Stomach (tissue), 9 donors: ENCODE data around the gene ANTXR2. TPM values are rescaled to one million over a fixed set of nuclear protein-coding genes. Genes with fewer than 3 reads are reported as not detected.

ENCODE experiments used
- DNase-seq, 2 donors: peaks; one replicate each; pipeline versions ENCODE4 v3.0.0 to v3.0.0-alpha.2; 2013 to 2019
- H3K27ac ChIP-seq, 5 donors: fragments of 200-600 bp in 4 of 5; sonication (generic) in 4 of 5; one replicate each; pipeline ENCODE4 v1.5.1; 2013 to 2019; ENCODE audit warnings: mild to moderate bottlenecking in 1 of 5, moderate library complexity in 1 of 5
- H3K27me3 ChIP-seq, 3 donors: fragments of 200-600 bp; sonication (generic); one replicate each; pipeline ENCODE4 v1.5.1; 2017 to 2019; ENCODE audit warnings: mixed run types in 1 of 3
- H3K36me3 ChIP-seq, 4 donors: fragments of 200-600 bp; sonication (generic); 1 replicate in 3 of 4; 2 replicates in 1 of 4; pipeline ENCODE4 v1.5.1; 2016 to 2019
- H3K4me1 ChIP-seq, 4 donors: fragments of 200-600 bp; sonication (generic); one replicate each; pipeline ENCODE4 v1.5.1; 2016 to 2019
- H3K4me3 ChIP-seq, 4 donors: fragments of 200-600 bp; sonication (generic) in 3 of 4; one replicate each; pipeline ENCODE4 v1.5.1; 2016 to 2019; ENCODE audit warnings: mild to moderate bottlenecking in 1 of 4
- H3K9me3 ChIP-seq, 4 donors: fragments of 200-600 bp; sonication (generic); one replicate each; pipeline ENCODE4 v1.5.1; 2016 to 2019
- EP300 ChIP-seq: sonication (generic); formaldehyde crosslinking; IDR thresholded peaks from one replicate; pipeline ENCODE4 v1.6.1; 2017; ENCODE audit warnings: antibody characterized with exemption
- POLR2A ChIP-seq, 4 donors: fragments of 450-650 bp; IDR thresholded peaks; one replicate each; pipeline ENCODE4 v1.6.1; 2016; ENCODE audit warnings: antibody characterized with exemption in 4 of 4, control low read depth in 2 of 4, mild to moderate bottlenecking in 1 of 4, moderate library complexity in 1 of 4
- POLR2AphosphoS5 ChIP-seq, 3 donors: sonication (generic); formaldehyde crosslinking; IDR thresholded peaks; one replicate each; pipeline ENCODE4 v1.6.1; 2016; ENCODE audit warnings: antibody characterized with exemption in 3 of 3
- WGBS, 5 donors: extraction: QIAGEN DNeasy Blood & Tissue Kit in 3 of 5; methylation state at CpG; one replicate each; pipeline versions ENCODE4 v1.1.5 to v1.1.7; 2013 to 2018; 5-methylcytosine and 5-hydroxymethylcytosine counted together
- intact Hi-C: fragments of 100-400 bp; cut with DNase I; formaldehyde crosslinking; loops from one replicate; pipeline ENCODE4 v1.15.1; 2023; ENCODE audit warnings: low total_unique reads
- polyA plus RNA-seq, 3 donors: library from polyadenylated mRNA; stranded (reverse); fragments of 200-250 nt; gene quantifications; one replicate each; pipeline ENCODE4 v1.2.3, GENCODE V29; 2013
- total RNA-seq, 5 donors: library from RNA; depleted of rRNA; stranded (reverse); fragments of >200 nt; gene quantifications; one replicate each; pipeline versions ENCODE4 v1.1.0 to v1.2.3, GENCODE V29; 2014 to 2016
- TF ChIP-seq, protein P1 (sequence below), 7 experiments: fragments of 450-650 bp in 4 of 7; fragments of 200-600 bp in 3 of 7; sonication (generic) in 3 of 7; IDR thresholded peaks; one replicate each; pipeline ENCODE4 v1.5.1; 2016 to 2019; ENCODE audit warnings: antibody characterized with exemption in 7 of 7, control low read depth in 2 of 7, mild to moderate bottlenecking in 1 of 7
- donor health status: healthy with polysubstance abuse.
- donor health status: Bipolar disorder and iron deficiency.
- donor health status: healthy.

The ANTXR2 gene
- total and polyA plus RNA-seq, 8 donors = 8.3 to 116 (median 36.1) TPM

DNA sequence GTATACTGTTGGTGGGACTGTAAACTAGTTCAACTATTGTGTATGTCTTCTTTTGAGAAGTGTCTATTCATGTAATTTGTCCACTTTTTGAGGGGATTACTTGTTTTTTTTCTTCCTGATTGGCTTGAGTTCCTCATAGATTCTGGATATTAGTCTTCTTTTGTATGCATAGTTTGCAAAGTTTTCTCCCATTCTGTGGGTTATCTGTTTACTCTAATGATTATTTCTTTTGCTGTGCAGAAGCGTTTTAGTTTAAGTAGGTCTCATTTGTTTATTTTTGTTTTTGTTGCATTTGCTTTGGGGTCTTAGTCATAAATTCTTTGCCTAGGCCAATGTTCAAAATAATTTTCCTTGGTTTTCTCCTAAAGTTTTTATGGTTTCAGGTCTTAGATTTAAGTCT is 26.6 kb upstream of the ANTXR2 start:
- H3K27me3 ChIP-seq = no peaks in the 10 kb centered on the region

DNA sequence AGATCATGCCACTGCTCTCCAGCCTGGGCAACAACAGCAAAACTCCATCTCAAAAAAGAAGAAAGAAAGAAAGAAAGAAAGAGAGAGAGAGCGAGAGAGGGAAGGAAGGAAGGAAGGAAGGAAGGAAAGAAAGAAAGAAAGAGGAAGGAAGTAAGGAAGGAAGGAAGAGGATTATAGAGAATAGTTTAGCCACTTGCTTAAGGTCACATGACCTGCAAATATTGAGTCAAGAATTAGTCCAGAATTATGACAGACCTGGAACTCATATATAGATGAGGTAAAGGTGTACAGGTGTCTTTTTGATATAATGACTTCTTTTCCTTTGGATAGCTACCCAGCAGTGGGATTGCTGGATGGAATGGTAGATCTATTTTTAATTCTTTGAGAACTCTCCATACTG is 25.6 kb upstream of the ANTXR2 start:
- no peaks in the 10 kb centered on the region for H3K36me3 ChIP-seq
- H3K9me3 ChIP-seq = no peaks in the 10 kb centered on the region
- H3K4me3 ChIP-seq = no peak overlapping the region
- H3K27ac ChIP-seq = no peak overlapping the region
- intact Hi-C loops = no loop called here
- peaks cover 0 to 6% (median 0%) of the 10 kb centered on the region in 4 donors for H3K4me1 ChIP-seq
- no peaks in the 10 kb centered on the region for H3K27me3 ChIP-seq
- WGBS, 5 donors = 75 to 86% (median 81%) methylated on average over 1 of the region's 1 CpG
- DNase-seq = no peak
- TF ChIP-seq EP300 (no peak), POLR2A (IDR thresholded peaks at IDR 0.05) (no peak), POLR2AphosphoS5 (IDR thresholded peaks at IDR 0.05) (no peak)
- TF ChIP-seq, protein P1, sequence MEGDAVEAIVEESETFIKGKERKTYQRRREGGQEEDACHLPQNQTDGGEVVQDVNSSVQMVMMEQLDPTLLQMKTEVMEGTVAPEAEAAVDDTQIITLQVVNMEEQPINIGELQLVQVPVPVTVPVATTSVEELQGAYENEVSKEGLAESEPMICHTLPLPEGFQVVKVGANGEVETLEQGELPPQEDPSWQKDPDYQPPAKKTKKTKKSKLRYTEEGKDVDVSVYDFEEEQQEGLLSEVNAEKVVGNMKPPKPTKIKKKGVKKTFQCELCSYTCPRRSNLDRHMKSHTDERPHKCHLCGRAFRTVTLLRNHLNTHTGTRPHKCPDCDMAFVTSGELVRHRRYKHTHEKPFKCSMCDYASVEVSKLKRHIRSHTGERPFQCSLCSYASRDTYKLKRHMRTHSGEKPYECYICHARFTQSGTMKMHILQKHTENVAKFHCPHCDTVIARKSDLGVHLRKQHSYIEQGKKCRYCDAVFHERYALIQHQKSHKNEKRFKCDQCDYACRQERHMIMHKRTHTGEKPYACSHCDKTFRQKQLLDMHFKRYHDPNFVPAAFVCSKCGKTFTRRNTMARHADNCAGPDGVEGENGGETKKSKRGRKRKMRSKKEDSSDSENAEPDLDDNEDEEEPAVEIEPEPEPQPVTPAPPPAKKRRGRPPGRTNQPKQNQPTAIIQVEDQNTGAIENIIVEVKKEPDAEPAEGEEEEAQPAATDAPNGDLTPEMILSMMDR (IDR thresholded peaks at IDR 0.05) = no peak

More for the DNA sequence above, 26.6 kb upstream of the ANTXR2 start:
- H3K4me3 ChIP-seq = no peak overlapping the region
- H3K27ac ChIP-seq = no peak overlapping the region
- intact Hi-C loops = no loop called here
- TF ChIP-seq POLR2AphosphoS5 (IDR thresholded peaks at IDR 0.05) (no peak), POLR2A (IDR thresholded peaks at IDR 0.05) (no peak), EP300 (no peak)
- TF ChIP-seq, protein P1 (IDR thresholded peaks at IDR 0.05) = no peak
- H3K9me3 ChIP-seq = no peaks in the 10 kb centered on the region
- no peak for DNase-seq
- H3K36me3 ChIP-seq = no peaks in the 10 kb centered on the region
- 36 to 73% (median 50%) methylated on average over 1 of the region's 1 CpG for WGBS, 5 donors
- peaks cover 0 to 6% (median 0%) of the 10 kb centered on the region in 4 donors for H3K4me1 ChIP-seq

DNA sequence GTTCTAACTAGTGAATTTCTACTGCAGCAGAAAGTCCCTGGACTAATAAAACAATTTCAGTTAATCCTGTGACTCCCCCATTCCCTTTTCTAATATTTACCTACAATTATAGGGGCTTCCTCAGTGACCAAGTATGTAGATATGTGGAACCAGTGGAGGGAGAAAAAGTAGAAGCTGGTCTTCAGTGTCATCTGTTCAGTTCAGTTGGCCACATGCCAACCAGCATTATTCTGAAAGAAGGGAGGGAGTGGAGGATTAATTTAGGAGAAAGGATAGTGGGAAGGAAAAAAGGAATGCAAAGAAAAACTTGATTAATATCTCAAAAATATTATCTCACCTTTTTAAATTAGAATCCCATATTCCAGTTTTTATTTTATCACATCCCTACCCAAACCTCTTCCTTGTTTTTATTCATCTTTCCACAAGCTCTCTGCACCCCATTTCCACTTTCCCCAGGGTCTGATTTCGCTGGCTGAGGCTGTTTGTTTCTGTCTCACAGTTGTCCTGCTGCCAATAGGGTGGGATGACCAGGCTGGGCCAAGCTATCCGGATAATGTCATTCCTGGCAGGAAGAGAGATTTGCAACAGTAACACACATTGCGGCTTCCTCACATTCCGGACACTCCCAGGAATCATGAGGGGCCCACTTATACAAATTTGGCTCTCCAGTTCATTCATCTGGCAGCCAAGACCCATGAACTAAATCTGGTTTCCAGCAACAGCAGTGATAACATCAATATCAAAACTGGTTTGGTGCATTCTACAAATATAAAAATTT is 24.6 kb upstream of the ANTXR2 start:
- no peak overlapping the region for H3K27ac ChIP-seq
- H3K4me3 ChIP-seq = no peak overlapping the region
- no peaks in the 10 kb centered on the region for H3K9me3 ChIP-seq
- TF ChIP-seq POLR2A (IDR thresholded peaks at IDR 0.05) (no peak), EP300 (no peak), POLR2AphosphoS5 (IDR thresholded peaks at IDR 0.05) (no peak)
- TF ChIP-seq, protein P1 (IDR thresholded peaks at IDR 0.05) = no peak
- H3K36me3 ChIP-seq = no peaks in the 10 kb centered on the region
- peaks cover 0 to 6% (median 0%) of the 10 kb centered on the region in 4 donors for H3K4me1 ChIP-seq
- no peaks in the 10 kb centered on the region for H3K27me3 ChIP-seq
- DNase-seq = peak in 1 of 2 donors; percentile 78
- WGBS, 5 donors = 44 to 62% (median 54%) methylated on average over 4 of the region's 4 CpGs
- intact Hi-C loops = no loop called here

DNA sequence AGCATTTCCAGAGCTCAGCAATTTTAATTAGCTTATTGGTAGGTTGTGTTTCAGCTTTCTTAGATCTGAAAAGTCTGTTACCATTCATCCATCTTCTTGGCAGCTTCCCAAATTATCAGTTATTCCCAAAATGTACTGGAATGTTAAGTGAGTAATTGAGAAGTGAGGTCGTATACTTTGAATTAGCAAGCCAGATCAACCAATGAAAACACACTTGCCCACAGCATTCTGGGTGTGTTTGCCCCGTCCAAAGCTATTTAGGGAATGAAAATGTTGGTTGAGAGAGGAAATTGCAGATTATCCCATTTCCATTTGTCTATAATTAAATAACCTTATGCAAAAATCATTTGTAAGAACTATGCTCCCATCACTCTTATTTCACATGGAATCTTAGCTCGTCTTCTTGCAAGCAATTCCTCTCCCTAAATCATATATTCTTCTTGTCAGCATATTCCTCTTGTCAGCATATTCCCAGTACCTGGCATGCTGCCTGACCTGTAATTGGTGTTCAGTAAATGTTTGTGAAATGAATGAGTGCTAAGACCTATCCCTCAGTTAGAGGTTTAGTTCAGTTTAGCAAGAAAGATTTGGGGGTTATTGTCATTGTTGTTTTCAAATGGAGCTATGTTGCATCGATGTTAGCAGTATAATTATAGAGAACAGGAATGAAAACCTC is 23.3 kb upstream of the ANTXR2 start:
- 56 to 70% (median 63%) methylated on average over 4 of the region's 4 CpGs for WGBS, 5 donors
- no peaks in the 10 kb centered on the region for H3K36me3 ChIP-seq
- H3K4me3 ChIP-seq = no peak overlapping the region
- no peak for DNase-seq
- no peaks in the 10 kb centered on the region for H3K9me3 ChIP-seq
- intact Hi-C loops = no loop called here
- peaks cover 0 to 6% (median 0%) of the 10 kb centered on the region in 4 donors for H3K4me1 ChIP-seq
- no peak overlapping the region for H3K27ac ChIP-seq
- no peak for TF ChIP-seq EP300
- no peak for TF ChIP-seq POLR2AphosphoS5 (IDR thresholded peaks at IDR 0.05)
- no peak for TF ChIP-seq POLR2A (IDR thresholded peaks at IDR 0.05)
- TF ChIP-seq, protein P1 (IDR thresholded peaks at IDR 0.05) = no peak
- H3K27me3 ChIP-seq = no peaks in the 10 kb centered on the region
